GF-D8 (cell line): ENCODE data around the gene SYNCRIP.
A peak's percentile ranks its signal among the peaks of the same experiment; 100 is the strongest.
"Not testable (repeated sequence)": the region's sequence is repeated elsewhere in the genome, so short reads cannot be mapped to it uniquely, and the experiment has no call there.

ENCODE experiments used
- DNase-seq: peaks from one replicate; lab custom pipeline; 2025; lab: John Stamatoyannopoulos, UW

The SYNCRIP gene

GRCh38 chr6:85642774-85643536, at the start of gene SYNCRIP:
Gene SYNCRIP (minus strand): TSS chr6:85642886. CDS start chr6:85641439, 1,447 bp downstream.
- peak; percentile 92 for DNase-seq

- DNase-seq: no peak
Observed at GRCh38 chr6:85691478-85691877, 48.8 kb upstream of the SYNCRIP start.

GRCh38 chr6:85690071-85690470, 47.4 kb upstream of the SYNCRIP start:
- no peak for DNase-seq

GRCh38 chr6:85685713-85686112, 43.0 kb upstream of the SYNCRIP start:
- DNase-seq: no peak

- DNase-seq: no peak
Observed at GRCh38 chr6:85684809-85685171, 42.1 kb upstream of the SYNCRIP start.

- DNase-seq: no peak
Observed at GRCh38 chr6:85684133-85684808, 41.6 kb upstream of the SYNCRIP start.

- not testable (repeated sequence) for DNase-seq
Observed at GRCh38 chr6:85681899-85682298, 39.2 kb upstream of the SYNCRIP start.

GRCh38 chr6:85680388-85680787, 37.7 kb upstream of the SYNCRIP start:
- DNase-seq: peak; percentile 35

GRCh38 chr6:85679445-85680123, 36.9 kb upstream of the SYNCRIP start:
- no peak for DNase-seq

- DNase-seq: peak; percentile 94
Observed at GRCh38 chr6:85678602-85679444, 36.1 kb upstream of the SYNCRIP start.

GRCh38 chr6:85678026-85678601, 35.4 kb upstream of the SYNCRIP start:
- no peak for DNase-seq

- no peak for DNase-seq
Observed at GRCh38 chr6:85677234-85677956, 34.7 kb upstream of the SYNCRIP start.

- DNase-seq: no peak
Observed at GRCh38 chr6:85676086-85676729, 33.5 kb upstream of the SYNCRIP start.

- DNase-seq: no peak
Observed at GRCh38 chr6:85675030-85675819, 32.5 kb upstream of the SYNCRIP start.

- no peak for DNase-seq
Observed at GRCh38 chr6:85674604-85675003, 31.9 kb upstream of the SYNCRIP start.

GRCh38 chr6:85673198-85674139, 30.8 kb upstream of the SYNCRIP start:
- no peak for DNase-seq

GRCh38 chr6:85672623-85673022, 29.9 kb upstream of the SYNCRIP start:
- DNase-seq: no peak

GRCh38 chr6:85672050-85672449, 29.4 kb upstream of the SYNCRIP start:
- no peak for DNase-seq

- DNase-seq: no peak
Observed at GRCh38 chr6:85670573-85670972, 27.9 kb upstream of the SYNCRIP start.
